GM12892 (cell line): ENCODE results near the gene SH3BGRL2.
"Not testable (repeated sequence)": the region's sequence is repeated elsewhere in the genome, so short reads cannot be mapped to it uniquely, and the experiment has no call there.

Experiments used
- DNase-seq: peaks from one replicate; pipeline ENCODE4 v3.0.0; 2011; ENCODE audit not compliant: insufficient read length
- FAIRE-seq: peaks from 2 replicates; lab custom pipeline; 2011; peaks lifted over from hg19 to GRCh38; lab: Jason Lieb, UNC
- POLR2A ChIP-seq: IDR thresholded peaks from 2 replicates; pipeline ENCODE4 v1.6.1; 2011; ENCODE audit warnings: low read depth, low read length, control low read depth
- POLR2AphosphoS5 ChIP-seq: IDR thresholded peaks from 2 replicates; pipeline ENCODE4 v1.6.1; 2011; ENCODE audit warnings: low read depth, low read length, control low read depth
- TAF1 ChIP-seq: IDR thresholded peaks from 2 replicates; pipeline ENCODE4 v1.6.1; 2011; ENCODE audit warnings: low read depth, mild to moderate bottlenecking, control low read depth, low read length, borderline replicate concordance

Gene SH3BGRL2

DNA sequence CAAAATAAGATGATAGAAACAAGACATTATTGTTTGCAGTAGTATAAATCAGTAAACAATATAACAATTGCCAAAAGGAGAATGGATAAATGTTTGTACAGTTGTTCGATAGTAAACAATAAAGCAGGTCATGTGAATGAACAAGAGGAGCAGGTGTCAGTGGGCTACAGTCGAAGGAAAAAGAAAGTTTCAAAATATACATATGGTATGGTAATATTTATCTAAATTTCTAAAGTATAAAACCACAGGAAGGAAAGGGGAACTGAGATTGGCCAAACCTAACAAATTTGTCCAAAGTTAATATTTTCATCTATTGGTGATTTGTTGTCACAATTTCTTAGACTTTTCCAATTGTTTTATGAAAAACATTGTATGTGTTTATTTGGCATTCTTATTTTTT, 110.9 kb downstream of the SH3BGRL2 start:
- no peak for DNase-seq
- TF ChIP-seq POLR2AphosphoS5 (no peak), TAF1 (no peak), POLR2A (no peak)
- FAIRE-seq = no peak

DNA sequence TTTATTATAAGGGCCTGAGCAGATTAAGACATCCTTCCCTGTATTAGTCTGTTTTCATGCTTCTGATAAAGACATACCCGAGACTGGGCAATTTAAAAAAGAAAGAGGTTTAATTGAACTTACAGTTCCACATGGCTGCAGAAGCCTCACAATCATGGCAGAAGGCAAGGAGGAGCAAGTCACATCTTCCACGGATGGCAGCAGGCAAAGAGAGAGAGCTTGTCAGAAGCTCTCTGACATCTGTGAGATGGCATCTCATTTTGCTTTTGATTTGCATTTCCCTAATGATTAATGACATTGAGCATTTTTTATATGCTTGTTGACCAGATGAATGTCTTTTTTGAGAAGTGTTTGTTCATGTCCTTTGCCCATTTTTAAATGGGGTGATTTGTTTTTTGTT, 114.2 kb downstream of the SH3BGRL2 start:
- not testable (repeated sequence) for DNase-seq, FAIRE-seq

DNA sequence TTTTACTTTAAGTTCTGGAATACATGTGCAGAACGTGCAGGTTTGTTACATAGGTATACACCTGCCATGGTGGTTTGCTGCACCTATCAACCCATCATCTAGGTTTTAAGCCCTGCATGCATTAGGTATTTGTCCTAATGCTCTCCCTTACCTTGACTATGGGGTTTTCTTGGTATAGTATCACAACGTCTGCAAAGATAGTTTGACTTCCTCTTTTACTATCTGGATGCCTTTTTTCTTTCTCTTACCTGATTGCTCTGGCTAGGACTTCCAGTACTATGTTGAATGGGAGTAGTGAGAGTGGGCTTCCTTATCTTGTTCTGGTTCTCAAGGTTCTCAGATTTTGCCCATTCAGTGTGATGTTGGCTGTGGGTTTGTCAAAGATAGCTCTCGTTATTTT, 115.2 kb downstream of the SH3BGRL2 start:
- not testable (repeated sequence) for FAIRE-seq

DNA sequence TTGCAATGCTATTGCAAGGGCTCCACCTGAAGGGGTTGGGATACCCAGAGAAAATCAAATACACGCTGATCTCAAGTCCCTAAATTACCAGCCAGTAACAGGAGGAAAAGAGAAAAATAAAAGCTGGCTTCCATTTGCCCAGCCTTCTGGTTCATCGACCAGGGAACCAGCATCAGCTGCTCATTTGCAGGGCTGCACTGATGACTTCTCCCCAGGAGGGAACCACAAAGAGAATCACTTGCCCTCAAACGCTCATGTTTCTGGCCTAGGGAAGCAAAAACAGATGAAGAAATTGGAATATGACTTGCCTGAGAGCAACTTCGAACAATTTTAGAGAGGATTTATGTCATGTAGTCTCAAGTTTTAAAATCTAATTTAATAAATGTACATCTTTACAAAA, 119.7 kb downstream of the SH3BGRL2 start:
- FAIRE-seq = no peak
- TF ChIP-seq POLR2AphosphoS5 = no peak

More for the DNA sequence above, 115.2 kb downstream of the SH3BGRL2 start:
- not testable (repeated sequence) for DNase-seq

More for the DNA sequence above, 119.7 kb downstream of the SH3BGRL2 start:
- DNase-seq = no peak
